Fibroblast of lung (primary cell): ENCODE results near the gene SIX6. TPM values are rescaled to one million over a fixed set of nuclear protein-coding genes. Genes with fewer than 3 reads are reported as not detected.
A peak's percentile ranks its signal among the peaks of the same experiment; 100 is the strongest.

Source experiments
- DNase-seq, 2 donors: peaks; one replicate each; pipeline versions ENCODE4 v3.0.0 to v3.0.0-alpha.2; 2010; ENCODE audit warnings: low read depth in 2 of 2
- H2AFZ ChIP-seq: 2 replicates; pipeline ENCODE4 v1.5.1; 2012; ENCODE audit warnings: low read length, control low read depth, inconsistent platforms
- H3K27ac ChIP-seq: 2 replicates; pipeline ENCODE4 v1.5.1; 2011; ENCODE audit warnings: low read length, control low read depth; ENCODE audit not compliant: insufficient read depth
- H3K27me3 ChIP-seq: 2 replicates; pipeline ENCODE4 v1.5.1; 2011; ENCODE audit warnings: mild to moderate bottlenecking, low read length; ENCODE audit not compliant: control insufficient read depth, insufficient read depth
- H3K36me3 ChIP-seq: 2 replicates; pipeline ENCODE4 v1.5.1; 2011; ENCODE audit warnings: low read length; ENCODE audit not compliant: control insufficient read depth, insufficient read depth
- H3K4me1 ChIP-seq: 2 replicates; pipeline ENCODE4 v1.5.1; 2011; ENCODE audit warnings: low read length; ENCODE audit not compliant: control insufficient read depth, insufficient read depth; ENCODE audit errors: extremely low read depth
- H3K4me2 ChIP-seq: 2 replicates; pipeline ENCODE4 v1.5.1; 2011; ENCODE audit warnings: low read length, control low read depth; ENCODE audit not compliant: insufficient read depth; ENCODE audit errors: extremely low read depth
- H3K4me3 ChIP-seq, 4 experiments: fragments of 200-600 bp in 1 of 4; sonication (generic) in 1 of 4; replicated peaks in 1 of 4; 2 replicates each; pipeline ENCODE4 v1.5.1; 2011 to 2016; ENCODE audit warnings: low read length in 4 of 4, low read depth in 3 of 4, mild to moderate bottlenecking in 3 of 4, control low read depth in 2 of 4, inconsistent platforms in 1 of 4, mixed read lengths in 1 of 4; ENCODE audit not compliant: insufficient read depth in 1 of 4; ENCODE audit errors: control extremely low read depth in 1 of 4
- H3K79me2 ChIP-seq: 2 replicates; pipeline ENCODE4 v1.5.1; 2012; ENCODE audit warnings: mild to moderate bottlenecking, low read length, inconsistent platforms; ENCODE audit not compliant: control insufficient read depth, insufficient read depth
- H3K9ac ChIP-seq: 2 replicates; pipeline ENCODE4 v1.5.1; 2011; ENCODE audit warnings: mild to moderate bottlenecking, low read length, control low read depth; ENCODE audit not compliant: insufficient read depth
- H3K9me3 ChIP-seq: 2 replicates; pipeline ENCODE4 v1.5.1; 2012; ENCODE audit warnings: low read depth, low read length; ENCODE audit not compliant: control insufficient read depth, insufficient read depth
- H4K20me1 ChIP-seq: 2 replicates; pipeline ENCODE4 v1.5.1; 2011; ENCODE audit warnings: low read length; ENCODE audit not compliant: control insufficient read depth, insufficient read depth; ENCODE audit errors: extremely low read depth
- CTCF ChIP-seq, 2 donors: IDR thresholded peaks in 1 of 2; conservative IDR thresholded peaks in 1 of 2; 1 replicate in 1 of 2; 2 replicates in 1 of 2; pipeline ENCODE4 v1.5.1; 2011 to 2012; ENCODE audit warnings: low read length in 2 of 2, control low read depth in 1 of 2, inconsistent platforms in 1 of 2, low read depth in 1 of 2, mild to moderate bottlenecking in 1 of 2
- EZH2 ChIP-seq: IDR thresholded peaks from 2 replicates; pipeline ENCODE4 v1.5.1; 2012; ENCODE audit warnings: low read length, control low read depth, mild to moderate bottlenecking; ENCODE audit errors: missing control alignments
- polyA plus RNA-seq, 2 donors: library from polyadenylated mRNA; depleted of rRNA in 1 of 2; stranded (reverse) in 1 of 2; unstranded in 1 of 2; fragments of >200 nt; gene quantifications; 2 replicates each; pipeline ENCODE4 v1.2.1, GENCODE V29; 2011 to 2012; ENCODE audit warnings: missing spikeins in 1 of 2
- total RNA-seq: library from RNA; depleted of rRNA; stranded (reverse); fragments of >200 nt; gene quantifications from 2 replicates; pipeline ENCODE4 v1.2.1, GENCODE V29; 2014

Gene SIX6
- total and polyA plus RNA-seq, 2 donors (not counting 1 experiment from before 2014, with no cell fraction given): not detected

GRCh38 chr14:60512126-60512525, 3.2 kb downstream of the SIX6 start:
- H3K9me3 ChIP-seq: no peaks in the 10 kb centered on the region
- H3K9ac ChIP-seq: no peak overlapping the region
- no peaks in the 10 kb centered on the region for H3K79me2 ChIP-seq
- no peak overlapping the region for H2AFZ ChIP-seq
- H3K4me3 ChIP-seq: no peak overlapping the region
- no peak for DNase-seq
- no peaks in the 10 kb centered on the region for H3K36me3 ChIP-seq
- peaks cover 84% of the 10 kb centered on the region for H3K27me3 ChIP-seq
- no peaks in the 10 kb centered on the region for H3K4me1 ChIP-seq
- H4K20me1 ChIP-seq: no peaks in the 10 kb centered on the region
- H3K4me2 ChIP-seq: no peak overlapping the region
- no peak overlapping the region for H3K27ac ChIP-seq
- TF ChIP-seq EZH2 (no peak), CTCF (conservative IDR thresholded peaks at IDR 0.05 in 1 of 2, IDR thresholded peaks at IDR 0.05 in 1 of 2; ENCODE audit: low read depth in 1 of 2, low read length in 2 of 2) (no peak)

GRCh38 chr14:60512973-60513571, 4.1 kb downstream of the SIX6 start:
- peaks cover 75% of the 10 kb centered on the region for H3K27me3 ChIP-seq
- no peaks in the 10 kb centered on the region for H3K79me2 ChIP-seq
- TF ChIP-seq CTCF (conservative IDR thresholded peaks at IDR 0.05 in 1 of 2, IDR thresholded peaks at IDR 0.05 in 1 of 2; ENCODE audit: low read depth in 1 of 2, low read length in 2 of 2) (no peak), EZH2 (no peak)
- H3K36me3 ChIP-seq: no peaks in the 10 kb centered on the region
- no peaks in the 10 kb centered on the region for H3K4me1 ChIP-seq
- no peak overlapping the region for H3K9ac ChIP-seq
- H4K20me1 ChIP-seq: no peaks in the 10 kb centered on the region
- no peak overlapping the region for H3K4me2 ChIP-seq
- no peak overlapping the region for H3K4me3 ChIP-seq
- H3K27ac ChIP-seq: no peak overlapping the region
- DNase-seq: no peak
- H2AFZ ChIP-seq: no peak overlapping the region
- H3K9me3 ChIP-seq: no peaks in the 10 kb centered on the region

GRCh38 chr14:60514378-60514740, 5.4 kb downstream of the SIX6 start:
- DNase-seq: no peak
- Histone ChIP-seq H3K4me2 (peak overlapping the region; percentile 62), H3K27ac (no peak overlapping the region), H3K4me3 (peak overlapping the region in 3 of 4 experiments; percentile 3 to 46 (median 42)), H3K36me3 (no peaks in the 10 kb centered on the region), H2AFZ (no peak overlapping the region), H4K20me1 (no peaks in the 10 kb centered on the region), H3K9me3 (no peaks in the 10 kb centered on the region), H3K4me1 (no peaks in the 10 kb centered on the region), H3K27me3 (peaks cover 62% of the 10 kb centered on the region), H3K79me2 (no peaks in the 10 kb centered on the region), H3K9ac (no peak overlapping the region)
- TF ChIP-seq EZH2: no peak
- no peak for TF ChIP-seq CTCF (conservative IDR thresholded peaks at IDR 0.05 in 1 of 2, IDR thresholded peaks at IDR 0.05 in 1 of 2; ENCODE audit: low read depth in 1 of 2, low read length in 2 of 2)
